ENCODE data around the gene C16orf54.
"Not testable (repeated sequence)": the region's sequence is repeated elsewhere in the genome, so short reads cannot be mapped to it uniquely, and the experiment has no call there.

Gene C16orf54

DNA sequence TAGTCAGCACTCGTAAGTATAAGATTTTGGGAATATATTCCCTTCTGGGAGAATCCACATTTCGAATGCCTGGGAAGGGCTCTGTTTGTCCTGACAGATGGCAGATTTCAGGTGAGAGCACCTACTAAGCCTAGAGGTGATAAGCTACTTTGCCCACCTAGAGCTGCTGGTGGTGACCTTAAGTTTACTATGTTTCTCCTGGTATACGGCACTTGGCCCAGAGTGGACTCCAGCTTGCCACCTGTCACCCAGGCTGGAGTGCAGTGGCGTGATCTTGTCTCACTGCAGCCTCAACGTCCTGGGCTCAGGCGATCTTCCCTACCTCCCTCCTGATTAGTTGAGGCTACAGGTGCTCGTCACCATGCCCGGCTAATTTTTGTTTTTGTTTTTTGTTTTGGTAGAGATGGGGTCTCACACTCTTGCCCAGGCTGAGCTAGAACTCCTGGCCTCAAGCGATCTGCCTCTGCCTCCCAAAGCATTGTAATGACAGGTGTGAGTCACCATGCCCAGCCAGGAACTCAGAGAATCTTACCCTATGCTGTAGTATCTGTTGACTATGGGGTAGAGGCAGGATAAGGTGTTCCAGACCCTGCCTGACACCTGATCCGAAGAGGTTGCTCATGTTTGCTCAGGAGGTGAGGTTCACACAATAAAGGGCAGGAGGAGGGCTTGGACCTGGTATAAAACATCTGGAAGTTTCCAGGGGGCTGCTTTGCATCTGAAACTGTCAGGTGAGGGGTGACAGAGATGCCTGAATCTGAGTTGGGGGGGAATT is 32.0 kb upstream of the C16orf54 start, which contains the start of gene ZG16:
TSS of gene ZG16 (plus strand) at position 681 of the 775 bp plus-strand sequence. CDS start 1,011 bp downstream, outside the sequence.
- H3K4me3 Mint-ChIP-seq, result no peak within 1 kb of the TSS
- H3K9me3 Mint-ChIP-seq, result no peaks in the 10 kb centered on the region
- ATAC-seq (no peak), DNase-seq (no peak)
- peaks cover 32% of the 10 kb centered on the region for H3K4me1 Mint-ChIP-seq
- peaks cover 6% of the 10 kb centered on the region for H3K27me3 Mint-ChIP-seq
- no peak within 1 kb of the TSS for H3K27ac Mint-ChIP-seq

GRCh38 chr16:29775742-29776408 is 30.1 kb upstream of the C16orf54 start:
- no peak overlapping the region for H3K27ac Mint-ChIP-seq
- peaks cover 40% of the 10 kb centered on the region for H3K4me1 Mint-ChIP-seq
- ATAC-seq, result no peak
- no peak for DNase-seq
- H3K4me3 Mint-ChIP-seq, result no peak overlapping the region
- H3K27me3 Mint-ChIP-seq, result peaks cover 6% of the 10 kb centered on the region
- H3K9me3 Mint-ChIP-seq, result no peaks in the 10 kb centered on the region

GRCh38 chr16:29774730-29775129 is 28.9 kb upstream of the C16orf54 start:
- no peak overlapping the region for H3K27ac Mint-ChIP-seq
- H3K4me3 Mint-ChIP-seq, result no peak overlapping the region
- ATAC-seq, result no peak
- H3K4me1 Mint-ChIP-seq, result peaks cover 33% of the 10 kb centered on the region
- no peaks in the 10 kb centered on the region for H3K9me3 Mint-ChIP-seq
- peaks cover 6% of the 10 kb centered on the region for H3K27me3 Mint-ChIP-seq
- no peak for DNase-seq

- not testable (repeated sequence) for H3K4me3 Mint-ChIP-seq, ATAC-seq, H3K9me3 Mint-ChIP-seq, DNase-seq, H3K27me3 Mint-ChIP-seq
- Mint-ChIP-seq H3K4me1 (peaks cover 27% of the 10 kb centered on the region), H3K27ac (peak overlapping the region in 1 of 2 donors; percentile 62)
Observed at GRCh38 chr16:29772330-29772729, 26.5 kb upstream of the C16orf54 start.

GRCh38 chr16:29770250-29770929 is 24.6 kb upstream of the C16orf54 start:
- H3K4me1 Mint-ChIP-seq, result peaks cover 18% of the 10 kb centered on the region
- H3K27ac Mint-ChIP-seq, result peak overlapping the region in 1 of 2 donors; percentile 68
- no peak overlapping the region for H3K4me3 Mint-ChIP-seq

DNA sequence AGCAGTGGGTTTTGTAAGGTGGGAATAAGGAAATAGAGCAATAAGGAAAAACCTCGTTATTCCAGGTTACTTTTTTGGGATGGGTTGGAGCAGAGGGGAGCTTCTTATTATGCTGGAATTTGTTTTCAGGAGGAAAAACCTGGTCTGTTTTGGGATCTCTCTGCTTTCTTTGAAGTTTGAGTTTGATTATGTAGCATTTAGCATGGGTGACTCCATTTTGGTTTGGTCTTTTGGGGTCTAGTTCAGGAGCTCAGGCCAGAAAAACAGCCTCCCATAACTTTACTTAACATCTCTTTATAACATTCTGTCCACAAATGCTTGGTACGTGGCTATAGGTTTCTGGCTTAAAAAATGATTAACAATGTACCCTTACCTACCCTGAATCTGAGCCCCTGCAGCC is 23.7 kb upstream of the C16orf54 start:
- Mint-ChIP-seq H3K4me1 (peaks cover 16% of the 10 kb centered on the region), H3K9me3 (no peaks in the 10 kb centered on the region), H3K4me3 (no peak overlapping the region), H3K27ac (peak overlapping the region in 1 of 2 donors; percentile 68), H3K27me3 (no peaks in the 10 kb centered on the region)
- DNase-seq (no peak), ATAC-seq (no peak)

More at GRCh38 chr16:29770250-29770929, 24.6 kb upstream of the C16orf54 start:
- no peak for DNase-seq
- no peaks in the 10 kb centered on the region for H3K9me3 Mint-ChIP-seq
- no peaks in the 10 kb centered on the region for H3K27me3 Mint-ChIP-seq
- no peak for ATAC-seq

DNA sequence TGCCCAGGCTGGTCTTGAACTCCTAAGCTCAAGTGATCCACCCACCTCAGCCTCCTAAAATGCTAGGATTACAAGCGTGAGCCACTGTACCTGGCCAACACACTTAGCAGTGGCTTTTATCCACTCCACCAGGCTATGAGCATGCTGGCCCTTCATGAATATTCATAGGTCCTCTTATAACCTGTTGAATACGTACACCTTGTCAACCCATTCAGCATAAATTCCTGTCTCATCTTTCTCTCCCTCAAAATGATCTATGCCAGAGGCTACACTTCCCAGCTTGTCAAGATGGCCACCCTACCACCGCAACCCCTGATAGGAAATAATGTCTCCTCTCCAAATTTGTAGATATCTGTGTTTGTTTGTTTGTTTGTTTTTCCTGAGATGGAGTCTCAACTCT is 21.3 kb upstream of the C16orf54 start:
- DNase-seq (no peak), ATAC-seq (no peak)
- H3K27ac Mint-ChIP-seq, result no peak overlapping the region
- H3K27me3 Mint-ChIP-seq, result no peaks in the 10 kb centered on the region
- H3K9me3 Mint-ChIP-seq, result no peaks in the 10 kb centered on the region
- H3K4me1 Mint-ChIP-seq, result peaks cover 3% of the 10 kb centered on the region
- no peak overlapping the region for H3K4me3 Mint-ChIP-seq

DNA sequence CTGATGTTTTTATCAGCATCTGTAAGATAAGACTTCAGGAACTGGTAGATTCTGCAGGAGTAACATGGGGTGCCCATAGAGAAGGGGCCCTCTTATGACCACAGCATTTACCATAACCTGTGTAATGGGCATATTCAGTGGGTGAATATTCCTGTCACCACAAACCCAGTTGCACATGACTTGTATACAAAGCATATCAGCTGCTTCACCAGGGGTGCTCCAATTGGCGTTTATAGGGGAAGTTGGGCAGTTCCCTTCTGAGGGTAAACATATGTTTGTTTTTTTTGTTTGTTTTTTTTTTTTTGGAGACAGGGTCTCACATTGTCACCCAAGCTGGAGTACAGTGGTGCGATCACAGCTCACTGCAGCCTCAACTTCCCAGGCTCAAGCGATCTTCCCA is 20.8 kb upstream of the C16orf54 start:
- no peak for DNase-seq
- no peaks in the 10 kb centered on the region for H3K9me3 Mint-ChIP-seq
- no peak overlapping the region for H3K27ac Mint-ChIP-seq
- no peak for ATAC-seq
- H3K4me1 Mint-ChIP-seq, result no peaks in the 10 kb centered on the region
- no peak overlapping the region for H3K4me3 Mint-ChIP-seq
- H3K27me3 Mint-ChIP-seq, result no peaks in the 10 kb centered on the region

GRCh38 chr16:29765167-29766032 is 19.6 kb upstream of the C16orf54 start:
- no peak for DNase-seq
- peaks cover 6% of the 10 kb centered on the region for H3K4me1 Mint-ChIP-seq
- no peak for ATAC-seq
- no peak overlapping the region for H3K4me3 Mint-ChIP-seq
- no peaks in the 10 kb centered on the region for H3K9me3 Mint-ChIP-seq
- H3K27me3 Mint-ChIP-seq, result no peaks in the 10 kb centered on the region
- H3K27ac Mint-ChIP-seq, result peak overlapping the region in 1 of 2 donors; percentile 9

DNA sequence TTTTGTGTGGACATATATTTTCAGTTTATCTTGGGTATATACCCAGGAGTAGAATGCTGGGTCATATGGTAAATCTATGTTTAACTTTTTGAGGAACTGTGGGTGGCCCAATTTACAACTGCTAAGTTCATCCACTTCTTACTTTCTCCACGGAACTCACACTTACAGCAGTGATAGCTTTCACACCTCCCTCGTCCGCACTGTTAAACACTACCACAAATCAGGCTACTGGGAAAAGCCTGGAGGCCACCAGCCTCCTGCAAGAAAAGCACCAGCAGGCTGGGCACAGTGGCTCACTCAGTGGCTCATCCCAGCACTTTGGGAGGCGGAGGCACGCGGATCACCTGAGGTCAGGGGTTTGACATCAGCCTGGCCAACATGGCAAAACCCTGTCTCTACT is 17.5 kb upstream of the C16orf54 start:
- H3K4me1 Mint-ChIP-seq, result peaks cover 13% of the 10 kb centered on the region

DNA sequence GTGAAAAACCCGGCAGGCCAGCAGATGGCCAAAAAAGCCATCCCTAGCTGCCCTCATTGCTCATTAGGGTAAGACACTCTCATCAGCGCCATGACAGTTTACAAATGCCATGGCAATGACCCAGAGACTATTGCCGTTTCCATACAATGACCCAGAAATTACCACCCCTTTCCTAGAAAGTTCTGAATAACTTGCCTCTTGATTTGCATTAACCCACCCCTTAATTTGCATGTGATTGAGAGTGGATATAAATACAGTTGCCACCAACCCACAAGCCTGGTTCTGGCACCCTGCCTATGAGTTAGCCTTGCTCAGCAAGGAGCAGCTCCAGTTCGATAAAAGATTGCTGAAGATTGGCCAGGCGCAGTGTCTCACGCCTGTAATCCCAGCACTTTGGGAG is 16.1 kb upstream of the C16orf54 start:
- peaks cover 24% of the 10 kb centered on the region for H3K4me1 Mint-ChIP-seq

More for the DNA sequence above, 17.5 kb upstream of the C16orf54 start:
- no peaks in the 10 kb centered on the region for H3K27me3 Mint-ChIP-seq
- no peaks in the 10 kb centered on the region for H3K9me3 Mint-ChIP-seq
- no peak overlapping the region for H3K4me3 Mint-ChIP-seq
- no peak for ATAC-seq
- DNase-seq, result no peak
- H3K27ac Mint-ChIP-seq, result peak overlapping the region in 1 of 2 donors; percentile 76

GRCh38 chr16:29761280-29761651 is 15.5 kb upstream of the C16orf54 start:
- H3K4me3 Mint-ChIP-seq, H3K9me3 Mint-ChIP-seq, ATAC-seq, H3K27me3 Mint-ChIP-seq, H3K27ac Mint-ChIP-seq, DNase-seq: not testable (repeated sequence)
- H3K4me1 Mint-ChIP-seq, result peaks cover 30% of the 10 kb centered on the region

More for the DNA sequence above, 16.1 kb upstream of the C16orf54 start:
- no peaks in the 10 kb centered on the region for H3K9me3 Mint-ChIP-seq
- no peaks in the 10 kb centered on the region for H3K27me3 Mint-ChIP-seq
- H3K4me3 Mint-ChIP-seq, result no peak overlapping the region
- H3K27ac Mint-ChIP-seq, result no peak overlapping the region
- ATAC-seq (no peak), DNase-seq (no peak)

DNA sequence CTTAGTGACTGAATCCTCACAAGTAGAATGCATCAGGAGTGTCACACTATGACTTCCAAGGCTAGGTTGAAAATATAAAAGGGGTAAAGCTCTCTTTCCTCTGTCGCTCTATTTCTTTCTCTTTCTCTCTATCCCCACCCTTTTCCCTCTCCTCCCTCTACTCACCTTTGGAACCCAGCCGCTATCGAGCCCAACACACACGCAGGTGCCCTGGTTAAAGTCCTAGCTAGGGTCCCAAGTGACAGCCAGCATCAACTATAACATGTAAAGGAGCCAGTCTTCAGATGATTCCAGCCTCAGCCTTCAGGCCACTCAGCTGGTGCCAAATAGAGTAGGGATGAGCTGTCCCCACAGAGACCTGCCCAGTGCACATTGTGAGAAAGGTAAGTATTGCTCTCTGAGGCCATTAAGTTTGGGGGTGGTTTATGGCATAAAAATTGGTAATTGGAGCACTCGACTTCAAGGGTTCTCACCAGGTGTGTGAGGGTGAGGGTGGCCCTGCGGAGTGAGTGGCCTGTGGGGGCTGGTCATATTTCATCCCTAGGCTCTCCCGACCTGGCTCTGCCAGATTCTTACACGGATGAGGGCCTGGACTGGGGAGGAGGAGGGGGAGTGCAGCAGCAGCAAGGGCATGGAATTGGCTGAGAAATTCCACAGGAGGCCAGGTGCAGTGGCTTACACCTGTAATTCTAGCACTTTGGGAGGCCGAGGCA is 14.9 kb upstream of the C16orf54 start:
- H3K4me1 Mint-ChIP-seq, result peaks cover 35% of the 10 kb centered on the region
- H3K27me3 Mint-ChIP-seq, result no peaks in the 10 kb centered on the region
- H3K9me3 Mint-ChIP-seq, result no peaks in the 10 kb centered on the region
- DNase-seq (no peak), ATAC-seq (no peak)
- H3K27ac Mint-ChIP-seq, result peak overlapping the region in 1 of 2 donors; percentile 85
- H3K4me3 Mint-ChIP-seq, result no peak overlapping the region

GRCh38 chr16:29757950-29758466 is 12.2 kb upstream of the C16orf54 start:
- Mint-ChIP-seq H3K4me1 (peaks cover 47% of the 10 kb centered on the region), H3K27me3 (no peaks in the 10 kb centered on the region), H3K9me3 (no peaks in the 10 kb centered on the region), H3K4me3 (no peak overlapping the region), H3K27ac (peak overlapping the region in 1 of 2 donors; percentile 28)
- ATAC-seq (no peak), DNase-seq (no peak)
